Measurements from ENCODE around the gene HCLS1. TPM values are rescaled to one million over a fixed set of nuclear protein-coding genes. Genes with fewer than 3 reads are reported as not detected.
A peak's percentile ranks its signal among the peaks of the same experiment; 100 is the strongest.
"Not testable (repeated sequence)": the region's sequence is repeated elsewhere in the genome, so short reads cannot be mapped to it uniquely, and the experiment has no call there.

HCLS1 gene
- total and polyA plus RNA-seq, 5 donors from 2014 or later = 345 to 564 (median 470) TPM

GRCh38 chr3:121696186-121696585 lies 35.5 kb upstream of the HCLS1 start:
- DNase-seq = no peak
- ATAC-seq (ENCODE audit: low read depth in 2 of 2) = no peak
- no peaks in the 10 kb centered on the region for H3K4me1 ChIP-seq (ENCODE audit: control insufficient read depth, insufficient read depth, low read length, poor library complexity, severe bottlenecking)
- peaks cover 0 to 1% (median 0%) of the 10 kb centered on the region in 7 donors for H3K9me3 Mint-ChIP-seq
- H3K27ac ChIP-seq (ENCODE audit: insufficient read depth, low read length, poor library complexity, severe bottlenecking) = no peak overlapping the region
- H3K27me3 Mint-ChIP-seq = no peaks in the 10 kb centered on the region
- H3K4me1 Mint-ChIP-seq = peaks cover under 1 to 17% (median 8%) of the 10 kb centered on the region in 4 donors
- H3K27me3 ChIP-seq (ENCODE audit: control insufficient read depth, insufficient read depth, low read length) = no peaks in the 10 kb centered on the region
- peaks cover 43% of the 10 kb centered on the region for H3K36me3 Mint-ChIP-seq
- no peak overlapping the region for H3K4me3 Mint-ChIP-seq
- H3K9me3 ChIP-seq (ENCODE audit: control insufficient read depth in 2 of 2, low read length in 2 of 2) = no peaks in the 10 kb centered on the region
- no peak overlapping the region for H3K4me3 ChIP-seq (ENCODE audit: low read depth, low read length)
- peaks cover 59% of the 10 kb centered on the region for H3K36me3 ChIP-seq (ENCODE audit: control insufficient read depth, insufficient read depth, low read length)
- no peak overlapping the region for H3K27ac Mint-ChIP-seq

GRCh38 chr3:121692010-121692699 lies 31.5 kb upstream of the HCLS1 start:
- Mint-ChIP-seq H3K9me3 (peaks cover 0 to 3% (median 0%) of the 10 kb centered on the region in 7 donors), H3K27ac (peak overlapping the region in 2 of 3 donors; percentile 47 to 74), H3K36me3 (peaks cover 33% of the 10 kb centered on the region), H3K4me3 (peak overlapping the region in 1 of 4 donors; percentile 59), H3K4me1 (peaks cover 3 to 17% (median 9%) of the 10 kb centered on the region in 4 donors), H3K27me3 (no peaks in the 10 kb centered on the region)
- Histone ChIP-seq H3K27me3 (ENCODE audit: control insufficient read depth, insufficient read depth, low read length) (no peaks in the 10 kb centered on the region), H3K36me3 (ENCODE audit: control insufficient read depth, insufficient read depth, low read length) (peaks cover 38% of the 10 kb centered on the region), H3K9me3 (ENCODE audit: control insufficient read depth in 2 of 2, low read length in 2 of 2) (no peaks in the 10 kb centered on the region), H3K4me3 (ENCODE audit: low read depth, low read length) (no peak overlapping the region), H3K4me1 (ENCODE audit: control insufficient read depth, insufficient read depth, low read length, poor library complexity, severe bottlenecking) (no peaks in the 10 kb centered on the region), H3K27ac (ENCODE audit: insufficient read depth, low read length, poor library complexity, severe bottlenecking) (no peak overlapping the region)
- ATAC-seq (ENCODE audit: low read depth in 2 of 2) (no peak), DNase-seq (no peak)

- DNase-seq (peak in 1 of 3 donors; percentile 61), ATAC-seq (ENCODE audit: low read depth in 2 of 2) (no peak)
- H3K4me3 ChIP-seq (ENCODE audit: low read depth, low read length) = no peak overlapping the region
- peaks cover 0 to 4% (median 0%) of the 10 kb centered on the region in 7 donors for H3K9me3 Mint-ChIP-seq
- peak overlapping the region; percentile 26 for H3K27ac ChIP-seq (ENCODE audit: insufficient read depth, low read length, poor library complexity, severe bottlenecking)
- H3K36me3 ChIP-seq (ENCODE audit: control insufficient read depth, insufficient read depth, low read length) = peaks cover 35% of the 10 kb centered on the region
- peaks cover 3 to 24% (median 10%) of the 10 kb centered on the region in 4 donors for H3K4me1 Mint-ChIP-seq
- H3K36me3 Mint-ChIP-seq = peaks cover 38% of the 10 kb centered on the region
- no peaks in the 10 kb centered on the region for H3K27me3 Mint-ChIP-seq
- peak overlapping the region; percentile 11 to 26 (median 16) for H3K27ac Mint-ChIP-seq
- H3K9me3 ChIP-seq (ENCODE audit: control insufficient read depth in 2 of 2, low read length in 2 of 2) = no peaks in the 10 kb centered on the region
- H3K27me3 ChIP-seq (ENCODE audit: control insufficient read depth, insufficient read depth, low read length) = no peaks in the 10 kb centered on the region
- H3K4me1 ChIP-seq (ENCODE audit: control insufficient read depth, insufficient read depth, low read length, poor library complexity, severe bottlenecking) = no peaks in the 10 kb centered on the region
- no peak overlapping the region for H3K4me3 Mint-ChIP-seq
These were observed 30.2 kb upstream of the HCLS1 start for GRCh38 chr3:121690777-121691405.

- ATAC-seq (ENCODE audit: low read depth in 2 of 2); DNase-seq: not testable (repeated sequence)
- peaks cover 42% of the 10 kb centered on the region for H3K36me3 ChIP-seq (ENCODE audit: control insufficient read depth, insufficient read depth, low read length)
These were observed 28.0 kb upstream of the HCLS1 start for GRCh38 chr3:121688747-121689146.

GRCh38 chr3:121681792-121682191 lies 21.1 kb upstream of the HCLS1 start:
- Histone ChIP-seq H3K36me3 (ENCODE audit: control insufficient read depth, insufficient read depth, low read length) (peaks cover 61% of the 10 kb centered on the region), H3K4me1 (ENCODE audit: control insufficient read depth, insufficient read depth, low read length, poor library complexity, severe bottlenecking) (no peaks in the 10 kb centered on the region), H3K27me3 (ENCODE audit: control insufficient read depth, insufficient read depth, low read length) (no peaks in the 10 kb centered on the region), H3K27ac (ENCODE audit: insufficient read depth, low read length, poor library complexity, severe bottlenecking) (no peak overlapping the region), H3K4me3 (ENCODE audit: low read depth, low read length) (no peak overlapping the region), H3K9me3 (ENCODE audit: control insufficient read depth in 2 of 2, low read length in 2 of 2) (peaks cover 8 to 9% of the 10 kb centered on the region in 2 experiments)
- Mint-ChIP-seq H3K9me3 (peaks cover 0 to 12% (median 1%) of the 10 kb centered on the region in 7 donors), H3K36me3 (peaks cover 48% of the 10 kb centered on the region), H3K4me3 (no peak overlapping the region), H3K27ac (no peak overlapping the region), H3K4me1 (peaks cover 0 to 18% (median 3%) of the 10 kb centered on the region in 4 donors), H3K27me3 (no peaks in the 10 kb centered on the region)
- no peak for DNase-seq
- no peak for ATAC-seq (ENCODE audit: low read depth in 2 of 2)

More at GRCh38 chr3:121688747-121689146, 28.0 kb upstream of the HCLS1 start:
- H3K4me3 ChIP-seq (ENCODE audit: low read depth, low read length); H3K4me1 ChIP-seq (ENCODE audit: control insufficient read depth, insufficient read depth, low read length, poor library complexity, severe bottlenecking); H3K4me3 Mint-ChIP-seq; H3K27me3 ChIP-seq (ENCODE audit: control insufficient read depth, insufficient read depth, low read length); H3K27ac ChIP-seq (ENCODE audit: insufficient read depth, low read length, poor library complexity, severe bottlenecking); H3K27me3 Mint-ChIP-seq; H3K27ac Mint-ChIP-seq; H3K9me3 ChIP-seq (ENCODE audit: control insufficient read depth in 2 of 2, low read length in 2 of 2): not testable (repeated sequence)
- H3K9me3 Mint-ChIP-seq = peaks cover 0 to 12% (median 3%) of the 10 kb centered on the region in 7 donors
- peaks cover 49% of the 10 kb centered on the region for H3K36me3 Mint-ChIP-seq
- H3K4me1 Mint-ChIP-seq = peaks cover 3 to 24% (median 10%) of the 10 kb centered on the region in 4 donors

DNA sequence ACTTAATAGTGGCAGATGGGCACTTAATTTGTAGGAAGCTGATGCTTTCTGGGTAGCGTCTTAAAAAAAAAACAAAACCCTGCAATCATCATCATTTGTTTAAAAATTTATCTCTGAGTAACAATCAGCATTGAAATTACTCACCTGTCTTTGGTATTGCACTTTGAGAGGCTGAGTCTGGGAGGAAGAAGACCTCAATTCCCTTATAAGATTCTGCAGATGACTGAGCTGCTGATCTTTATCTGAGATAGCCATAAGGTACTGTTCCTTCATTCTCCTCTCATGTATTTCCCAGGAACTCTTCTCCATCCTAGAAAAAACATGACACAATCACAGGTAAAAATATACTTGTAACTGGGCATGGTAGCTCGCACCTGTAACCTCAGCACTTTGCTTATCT lies 16.4 kb upstream of the HCLS1 start:
- no peak for DNase-seq
- H3K27ac ChIP-seq (ENCODE audit: insufficient read depth, low read length, poor library complexity, severe bottlenecking) = no peak overlapping the region
- Mint-ChIP-seq H3K36me3 (peaks cover 47% of the 10 kb centered on the region), H3K27me3 (no peaks in the 10 kb centered on the region), H3K4me1 (peaks cover 0 to 10% (median 0%) of the 10 kb centered on the region in 4 donors), H3K27ac (no peak overlapping the region), H3K4me3 (no peak overlapping the region), H3K9me3 (no peaks in the 10 kb centered on the region)
- H3K4me1 ChIP-seq (ENCODE audit: control insufficient read depth, insufficient read depth, low read length, poor library complexity, severe bottlenecking) = no peaks in the 10 kb centered on the region
- no peaks in the 10 kb centered on the region for H3K9me3 ChIP-seq (ENCODE audit: control insufficient read depth in 2 of 2, low read length in 2 of 2)
- H3K4me3 ChIP-seq (ENCODE audit: low read depth, low read length) = no peak overlapping the region
- no peaks in the 10 kb centered on the region for H3K27me3 ChIP-seq (ENCODE audit: control insufficient read depth, insufficient read depth, low read length)
- peaks cover 76% of the 10 kb centered on the region for H3K36me3 ChIP-seq (ENCODE audit: control insufficient read depth, insufficient read depth, low read length)
- no peak for ATAC-seq (ENCODE audit: low read depth in 2 of 2)

DNA sequence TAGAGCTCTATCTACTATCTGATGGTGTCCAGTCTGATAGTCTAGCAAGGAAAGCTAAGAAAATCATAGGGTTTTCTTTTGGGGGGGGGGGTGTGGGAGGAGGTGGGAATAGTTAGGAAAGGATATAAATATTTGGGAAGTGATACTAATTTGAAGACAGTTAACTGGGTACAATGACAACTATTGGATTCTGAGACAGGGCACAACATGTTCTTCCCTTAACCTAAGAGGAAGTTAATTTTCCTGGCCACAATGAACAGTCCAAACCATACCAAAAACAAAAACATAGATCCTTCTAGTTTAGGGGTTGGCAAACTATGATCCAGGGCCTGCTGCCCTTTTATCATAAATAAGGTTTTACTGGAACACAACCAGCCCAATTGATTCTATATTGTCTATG lies 10.0 kb upstream of the HCLS1 start:
- Histone ChIP-seq H3K4me3 (ENCODE audit: low read depth, low read length) (no peak overlapping the region), H3K4me1 (ENCODE audit: control insufficient read depth, insufficient read depth, low read length, poor library complexity, severe bottlenecking) (no peaks in the 10 kb centered on the region), H3K36me3 (ENCODE audit: control insufficient read depth, insufficient read depth, low read length) (peaks cover 67% of the 10 kb centered on the region), H3K9me3 (ENCODE audit: control insufficient read depth in 2 of 2, low read length in 2 of 2) (no peaks in the 10 kb centered on the region), H3K27me3 (ENCODE audit: control insufficient read depth, insufficient read depth, low read length) (no peaks in the 10 kb centered on the region), H3K27ac (ENCODE audit: insufficient read depth, low read length, poor library complexity, severe bottlenecking) (no peak overlapping the region)
- H3K4me1 Mint-ChIP-seq = peaks cover 0 to 10% (median 0%) of the 10 kb centered on the region in 4 donors
- ATAC-seq (ENCODE audit: low read depth in 2 of 2) = no peak
- no peaks in the 10 kb centered on the region for H3K9me3 Mint-ChIP-seq
- H3K4me3 Mint-ChIP-seq = no peak overlapping the region
- H3K27ac Mint-ChIP-seq = no peak overlapping the region
- H3K36me3 Mint-ChIP-seq = peaks cover 43% of the 10 kb centered on the region
- no peak for DNase-seq
- no peaks in the 10 kb centered on the region for H3K27me3 Mint-ChIP-seq

All from CD4-positive, CD25-positive, alpha-beta regulatory T cell (primary cell).